ENCODE data around the gene CPNE1. TPM values are rescaled to one million over a fixed set of nuclear protein-coding genes. Genes with fewer than 3 reads are reported as not detected.

CPNE1 gene
- total and polyA plus RNA-seq, 2 of the 8 experiments (the other 6 are each of a cell fraction or from before 2014, with no cell fraction given), result 294 to 346 TPM

DNA sequence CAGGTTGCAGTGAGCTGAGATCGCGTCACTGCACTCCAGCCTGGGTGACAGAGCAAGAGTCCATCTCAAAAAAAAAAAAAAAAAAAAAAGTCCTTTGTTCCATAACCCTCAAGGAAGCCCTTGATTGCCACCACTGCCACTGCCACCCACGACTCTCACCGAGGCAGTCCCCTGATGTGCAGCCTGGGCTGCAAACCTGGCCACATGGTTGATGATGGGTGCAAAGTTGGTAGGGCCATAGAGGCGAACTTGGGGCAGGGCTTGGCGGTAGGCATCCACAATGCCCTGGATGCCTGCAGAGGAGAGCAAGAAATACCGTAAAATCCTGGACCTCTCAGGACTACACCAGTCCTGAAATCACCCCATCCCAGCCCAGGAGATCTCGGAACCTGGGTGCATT lies 37.6 kb downstream of the CPNE1 start:
- Histone ChIP-seq H3K4me1 (replicated peaks in 1 of 4; ENCODE audit: control insufficient read depth in 3 of 4, insufficient read depth in 4 of 4, low read length in 3 of 4) (no peaks in the 10 kb centered on the region), H2AFZ (ENCODE audit: low read length) (no peak overlapping the region), H3K14ac (ENCODE audit: insufficient read length) (no peak overlapping the region), H4K20me1 (replicated peaks in 1 of 2; ENCODE audit: control insufficient read depth in 1 of 2, insufficient read depth in 2 of 2, low read length in 2 of 2) (peaks cover 2 to 11% of the 10 kb centered on the region in 2 experiments), H3K79me2 (ENCODE audit: control insufficient read depth in 1 of 2, insufficient read depth in 2 of 2, low read length in 2 of 2) (no peaks in the 10 kb centered on the region), H3K4me2 (ENCODE audit: insufficient read depth in 1 of 2, low read depth in 2 of 2, low read length in 2 of 2) (no peak overlapping the region), H2BK20ac (ENCODE audit: low read length) (no peak overlapping the region), H3K79me1 (ENCODE audit: low read depth, low read length) (peaks cover 2% of the 10 kb centered on the region; the same call in 1 of the 2 replicates), H3K23ac (ENCODE audit: insufficient read length) (no peak overlapping the region), H3K4me3 (ENCODE audit: extremely low read depth in 1 of 4, insufficient read depth in 2 of 4, low read depth in 3 of 4, low read length in 4 of 4) (no peak overlapping the region), H4K8ac (ENCODE audit: extremely low read depth, insufficient read depth, low read length) (no peak overlapping the region), H2BK15ac (ENCODE audit: low read length) (no peak overlapping the region), H3K9ac (replicated peaks in 1 of 4; ENCODE audit: extremely low read depth in 1 of 4, low read depth in 3 of 4, low read length in 3 of 4) (no peak overlapping the region), H3K27ac (ENCODE audit: low read depth, low read length) (no peak overlapping the region), H3K9me3 (ENCODE audit: insufficient read depth in 2 of 2, low read depth in 1 of 2, low read length in 1 of 2) (no peaks in the 10 kb centered on the region), H4K91ac (replicated peaks; ENCODE audit: insufficient read length, low read length) (no peak overlapping the region), H2BK5ac (ENCODE audit: low read depth, low read length) (no peak overlapping the region), H3K18ac (ENCODE audit: extremely low read depth, low read length) (no peak overlapping the region), H4K5ac (ENCODE audit: insufficient read length, low read depth, low read length) (no peak overlapping the region), H3K36me3 (ENCODE audit: control insufficient read depth in 2 of 4, insufficient read depth in 4 of 4, low read length in 3 of 4) (peaks cover 24 to 68% (median 46%) of the 10 kb centered on the region in 4 experiments), H2AK5ac (ENCODE audit: low read depth, low read length) (no peak overlapping the region), H3K27me3 (replicated peaks in 1 of 4; ENCODE audit: control insufficient read depth in 3 of 4, extremely low read depth in 1 of 4, insufficient read depth in 3 of 4, low read length in 3 of 4) (no peaks in the 10 kb centered on the region), H2BK120ac (replicated peaks; ENCODE audit: low read depth, low read length) (no peak overlapping the region), H2BK12ac (ENCODE audit: low read depth, low read length) (no peak overlapping the region), H3K23me2 (ENCODE audit: low read depth, low read length) (no peaks in the 10 kb centered on the region), H3K4ac (replicated peaks; ENCODE audit: insufficient read length, low read depth, low read length) (no peak overlapping the region), H3K56ac (replicated peaks; ENCODE audit: insufficient read length, low read depth, low read length) (no peak overlapping the region)
- POLR2A ChIA-PET (ENCODE audit: partially characterized antibody), result interaction anchor here (0.7 to 1.3 kb wide), 2 partner anchors 10 to 64 kb away, joined by 3 to 6 read pairs; no protein-coding TSS in a partner anchor
- CTCF ChIA-PET (ENCODE audit: partially characterized antibody), result interaction anchor here (0.6 kb wide), 1 partner anchor 1283 kb away, joined by 3 read pairs; no protein-coding TSS in a partner anchor
- DNase-seq (ENCODE audit: low read depth in 1 of 2, low spot score in 2 of 2) (no peak), FAIRE-seq (no peak)
- WGBS, 2 experiments (ENCODE audit: extremely low coverage in 1 of 2, insufficient coverage in 1 of 2, insufficient read length in 1 of 2, insufficient replicate concordance in 2 of 2, low coverage in 1 of 2, low lambda C conversion rate in 2 of 2, missing lambda C conversion rate in 1 of 2), result 88% methylated on average over 6 of the region's 8 CpGs; no CpG with 5 or more reads in 1 of the 2 experiments
- TF ChIP-seq BACH1 (IDR thresholded peaks at IDR 0.05; ENCODE audit: low read length), result no peak
- TF ChIP-seq SRF (IDR thresholded peaks at IDR 0.05; ENCODE audit: low read depth, low read length), result no peak
- TF ChIP-seq POLR2AphosphoS5 (IDR thresholded peaks at IDR 0.05; ENCODE audit: low read depth, low read length), result no peak
- TF ChIP-seq RAD21 (IDR thresholded peaks at IDR 0.05 in 1 of 2, conservative IDR thresholded peaks at IDR 0.05 in 1 of 2; ENCODE audit: low read depth in 2 of 2, low read length in 2 of 2), result no peak
- no peak for TF ChIP-seq POU5F1 (IDR thresholded peaks at IDR 0.05; ENCODE audit: low read depth, low read length)
- no peak for TF ChIP-seq CBX5 (IDR thresholded peaks at IDR 0.05; ENCODE audit: low read depth, low read length)
- TF ChIP-seq SP4 (IDR thresholded peaks at IDR 0.05; ENCODE audit: low read length), result no peak
- no peak for TF ChIP-seq ZNF274 (IDR thresholded peaks at IDR 0.05; ENCODE audit: borderline replicate concordance, extremely low read depth, low read length)
- no peak for TF ChIP-seq SP1 (IDR thresholded peaks at IDR 0.05; ENCODE audit: low read depth, low read length)
- TF ChIP-seq TEAD4 (IDR thresholded peaks at IDR 0.05; ENCODE audit: low read depth, low read length), result no peak
- TF ChIP-seq, protein P1, sequence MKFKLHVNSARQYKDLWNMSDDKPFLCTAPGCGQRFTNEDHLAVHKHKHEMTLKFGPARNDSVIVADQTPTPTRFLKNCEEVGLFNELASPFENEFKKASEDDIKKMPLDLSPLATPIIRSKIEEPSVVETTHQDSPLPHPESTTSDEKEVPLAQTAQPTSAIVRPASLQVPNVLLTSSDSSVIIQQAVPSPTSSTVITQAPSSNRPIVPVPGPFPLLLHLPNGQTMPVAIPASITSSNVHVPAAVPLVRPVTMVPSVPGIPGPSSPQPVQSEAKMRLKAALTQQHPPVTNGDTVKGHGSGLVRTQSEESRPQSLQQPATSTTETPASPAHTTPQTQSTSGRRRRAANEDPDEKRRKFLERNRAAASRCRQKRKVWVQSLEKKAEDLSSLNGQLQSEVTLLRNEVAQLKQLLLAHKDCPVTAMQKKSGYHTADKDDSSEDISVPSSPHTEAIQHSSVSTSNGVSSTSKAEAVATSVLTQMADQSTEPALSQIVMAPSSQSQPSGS (IDR thresholded peaks at IDR 0.05; ENCODE audit: low read length), result no peak
- TF ChIP-seq RNF2 (IDR thresholded peaks at IDR 0.05; ENCODE audit: borderline replicate concordance, low read depth, low read length, missing control alignments, poor library complexity, severe bottlenecking), result no peak
- no peak for TF ChIP-seq GTF2F1 (IDR thresholded peaks at IDR 0.05; ENCODE audit: borderline replicate concordance, low read depth, low read length)
